COLO668 (cell line): Measurements from ENCODE around the gene LYZL1.
"Not testable (repeated sequence)": the region's sequence is repeated elsewhere in the genome, so short reads cannot be mapped to it uniquely, and the experiment has no call there.

Experiments used
- DNase-seq: peaks from one replicate; lab custom pipeline; 2025; ENCODE audit not compliant: unreplicated experiment; lab: John Stamatoyannopoulos, UW

Gene LYZL1

DNA sequence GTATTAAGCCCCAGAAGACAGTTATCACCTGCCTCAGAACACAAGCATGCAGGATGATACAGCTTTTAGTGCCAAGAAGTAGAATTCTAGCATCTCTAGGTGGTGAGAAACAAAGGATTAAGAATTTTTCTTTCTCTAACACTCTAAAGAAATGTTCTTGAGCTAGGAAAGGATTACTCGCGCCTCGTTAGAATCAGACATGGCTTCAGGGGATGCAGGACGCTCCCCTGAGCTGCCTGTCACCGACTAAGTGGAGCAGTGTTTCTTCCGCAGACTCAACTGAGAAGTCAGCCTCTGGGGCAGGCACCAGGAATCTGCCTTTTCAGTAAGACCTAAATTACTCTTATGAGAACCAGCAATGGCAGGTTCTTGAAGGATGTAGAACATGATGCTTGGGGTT is at the start of gene LYZL1:
Gene LYZL1, plus strand, starts transcription at position 165 of the 400 bp plus-strand sequence. CDS start 2,798 bp downstream, outside the sequence.
- DNase-seq = not testable (repeated sequence)

DNA sequence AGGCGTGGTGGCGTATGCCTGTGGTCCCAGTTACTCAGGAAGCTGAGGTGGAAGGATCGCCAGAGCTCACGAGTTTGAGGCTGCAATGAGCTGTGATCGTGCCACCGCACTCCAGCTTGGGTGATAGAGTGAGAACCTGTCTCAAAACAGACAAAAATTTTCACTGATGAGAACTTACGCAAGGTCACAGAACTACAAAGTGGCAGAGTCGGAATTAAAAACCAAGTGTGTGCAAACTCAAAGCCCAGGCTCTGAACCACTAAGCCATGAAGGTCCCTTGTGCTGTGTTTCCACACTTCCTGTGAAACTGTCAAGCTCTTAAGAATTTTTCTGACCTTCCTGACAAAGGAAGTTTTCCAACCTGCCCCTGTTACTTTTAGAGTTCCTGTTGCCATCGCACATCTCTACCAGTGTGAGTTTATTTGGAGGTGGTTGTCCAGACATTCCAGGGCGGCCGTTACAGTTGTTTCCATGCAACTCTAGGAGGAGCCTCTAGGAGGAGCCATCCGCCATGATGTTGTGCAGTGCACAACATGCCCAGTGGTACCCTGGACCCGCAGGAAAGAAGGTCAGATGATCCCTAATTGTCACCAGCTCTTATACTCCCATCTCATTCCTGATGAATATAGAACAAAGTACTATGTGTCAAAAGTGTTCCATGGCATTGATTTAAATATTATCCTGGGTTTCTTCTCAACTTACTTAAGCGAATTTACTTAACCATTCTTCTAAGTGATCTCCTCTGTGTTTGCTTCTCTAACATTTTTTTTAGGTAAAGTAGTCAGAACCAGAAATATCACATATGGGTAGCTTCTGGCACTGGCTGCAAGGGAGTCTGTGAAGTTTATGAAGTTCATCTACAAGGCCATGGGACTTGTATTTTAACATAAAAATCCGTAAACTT is 49.0 kb upstream of the LYZL1 start:
- peak; percentile 16 for DNase-seq

DNA sequence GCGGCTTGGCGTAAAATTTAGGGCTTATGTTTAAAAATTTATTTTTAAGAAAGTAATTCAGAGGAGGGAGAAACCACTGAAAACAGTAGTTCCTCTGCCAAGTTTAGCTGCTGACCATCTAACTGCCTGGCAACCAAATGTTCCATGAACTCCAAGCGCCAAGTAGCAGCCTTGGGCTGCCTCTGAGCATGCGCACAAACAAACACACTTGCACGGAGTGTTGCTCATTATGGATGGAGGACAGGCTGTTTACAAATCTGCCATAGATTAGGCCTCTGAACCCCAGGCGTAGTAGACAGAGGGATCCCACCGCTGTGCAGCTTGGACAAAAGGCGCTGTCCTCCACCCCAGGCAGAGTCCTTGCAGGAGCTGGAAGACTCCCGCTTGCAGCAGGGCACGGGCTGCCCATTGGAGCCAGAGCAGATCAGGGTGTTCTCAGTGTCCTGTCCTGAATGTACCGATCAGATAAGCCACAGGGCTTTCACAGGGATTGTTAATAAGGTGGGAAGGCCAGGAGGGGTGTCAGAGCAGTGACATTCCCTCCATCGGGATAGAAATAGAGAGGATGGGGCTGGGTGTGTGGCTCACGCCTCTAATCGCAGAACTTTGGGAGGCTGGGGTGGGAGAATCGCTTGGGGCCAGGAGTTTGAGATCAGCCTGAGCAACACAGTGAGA is 47.7 kb upstream of the LYZL1 start:
- DNase-seq = no peak

DNA sequence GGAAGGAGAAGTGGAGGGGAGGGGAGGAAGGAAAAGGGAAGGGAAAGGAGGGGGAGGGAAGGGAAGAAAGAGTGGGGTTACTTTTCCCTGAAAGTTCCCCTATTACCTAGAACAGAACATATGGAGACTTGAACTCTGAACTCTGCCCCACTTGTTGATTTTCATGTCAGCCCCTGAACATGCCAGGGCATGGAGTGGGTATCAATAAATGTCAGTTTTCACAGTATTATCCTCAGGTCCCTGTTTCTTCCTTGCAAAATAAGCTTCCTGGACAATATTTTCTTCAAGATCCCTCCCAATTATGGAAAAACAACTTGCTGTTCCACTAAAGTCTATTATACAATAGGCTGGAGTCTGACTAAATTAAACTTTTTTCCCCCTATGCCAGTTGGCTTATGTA is 46.9 kb upstream of the LYZL1 start:
- no peak for DNase-seq

DNA sequence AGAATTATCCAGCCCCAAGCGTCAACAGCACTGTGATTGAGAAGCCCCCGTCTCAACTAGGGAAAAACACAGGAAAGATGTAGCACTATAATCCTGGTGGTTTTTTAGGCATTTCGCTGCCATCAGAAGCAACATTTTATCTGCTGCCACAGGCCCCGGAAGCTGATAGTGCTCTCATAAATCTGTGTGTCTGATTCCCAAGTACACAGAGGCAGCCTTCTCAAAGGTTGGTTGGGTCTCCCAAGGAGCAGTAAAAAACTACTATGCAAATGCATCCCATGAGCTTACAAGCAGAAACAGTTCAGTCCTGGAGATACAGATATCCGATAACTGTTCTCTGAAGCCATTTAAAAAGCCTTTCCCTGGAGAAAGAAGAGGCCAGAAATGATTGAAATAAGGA is 45.8 kb upstream of the LYZL1 start:
- DNase-seq = no peak

DNA sequence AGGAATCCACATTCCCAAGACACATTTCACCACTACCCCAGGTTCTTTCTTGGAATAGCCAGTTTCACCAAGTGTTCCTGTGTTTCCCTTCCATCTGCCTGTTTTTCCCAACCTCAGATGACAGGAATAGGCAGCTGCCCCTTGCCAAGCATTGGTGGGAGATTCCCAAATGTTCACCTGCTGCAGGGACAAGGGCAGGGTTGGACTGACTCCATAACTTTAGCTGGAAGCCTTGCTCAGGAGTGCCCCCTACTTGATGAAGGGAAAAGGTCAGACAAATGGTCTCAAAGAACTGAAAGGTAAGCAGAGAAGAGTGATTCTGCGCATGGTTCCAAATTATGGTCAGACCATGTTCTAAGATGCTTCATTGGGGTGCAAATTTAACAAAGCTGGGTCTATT is 45.1 kb upstream of the LYZL1 start:
- no peak for DNase-seq

DNA sequence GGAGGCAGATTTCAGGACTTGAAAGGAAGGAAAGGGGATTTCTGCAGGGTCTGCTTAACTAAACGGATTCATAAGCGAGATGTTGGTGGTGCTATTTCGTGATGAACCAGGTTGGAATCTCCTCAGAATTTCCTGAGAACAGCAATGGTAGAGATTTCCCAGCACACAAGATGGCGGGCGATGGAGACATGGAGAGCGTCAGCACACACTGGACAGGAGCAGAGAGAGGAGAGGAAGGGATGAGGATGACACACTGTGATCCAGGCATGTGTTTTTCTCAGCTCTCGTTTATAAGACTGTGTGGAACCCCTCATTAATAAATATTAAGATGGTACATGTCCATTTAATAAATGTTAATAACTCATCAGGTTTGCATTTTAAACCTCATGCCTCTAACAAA is 43.9 kb upstream of the LYZL1 start:
- DNase-seq = no peak

DNA sequence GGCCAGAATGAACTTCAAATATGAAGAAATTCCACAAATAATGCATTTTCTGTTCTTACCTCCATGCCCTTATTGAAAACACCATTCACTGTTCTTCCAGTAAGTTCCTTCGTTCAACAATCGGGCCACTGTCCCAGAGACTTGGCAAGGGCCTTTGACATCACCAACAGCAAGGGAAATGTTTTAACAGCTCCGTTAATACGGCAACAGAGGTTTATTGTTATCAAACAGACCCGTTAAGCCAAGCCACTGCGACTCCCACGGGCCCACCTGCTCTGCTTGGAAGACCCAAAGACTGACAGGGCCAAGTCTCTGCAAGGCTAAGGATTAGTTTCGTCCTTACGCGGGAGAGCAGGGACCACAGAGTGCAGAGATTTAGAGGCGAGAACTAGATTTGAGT is 43.4 kb upstream of the LYZL1 start:
- no peak for DNase-seq

DNA sequence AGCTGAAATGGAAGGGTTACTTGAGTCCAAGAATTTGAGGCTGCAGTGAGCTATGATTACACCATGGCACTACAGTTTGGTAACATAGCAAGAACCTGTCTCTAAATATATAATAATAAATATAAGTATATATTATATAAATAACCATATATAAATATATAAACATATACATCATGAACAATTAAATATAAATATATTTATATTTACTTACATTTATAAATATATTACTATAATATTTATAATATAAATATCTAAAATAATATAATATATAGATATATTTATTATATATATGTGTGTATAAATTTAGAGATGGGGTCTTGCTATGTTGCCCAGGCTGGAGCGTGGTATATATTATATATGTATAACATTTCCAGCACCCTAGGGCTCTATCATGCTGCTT is 42.4 kb upstream of the LYZL1 start:
- no peak for DNase-seq

DNA sequence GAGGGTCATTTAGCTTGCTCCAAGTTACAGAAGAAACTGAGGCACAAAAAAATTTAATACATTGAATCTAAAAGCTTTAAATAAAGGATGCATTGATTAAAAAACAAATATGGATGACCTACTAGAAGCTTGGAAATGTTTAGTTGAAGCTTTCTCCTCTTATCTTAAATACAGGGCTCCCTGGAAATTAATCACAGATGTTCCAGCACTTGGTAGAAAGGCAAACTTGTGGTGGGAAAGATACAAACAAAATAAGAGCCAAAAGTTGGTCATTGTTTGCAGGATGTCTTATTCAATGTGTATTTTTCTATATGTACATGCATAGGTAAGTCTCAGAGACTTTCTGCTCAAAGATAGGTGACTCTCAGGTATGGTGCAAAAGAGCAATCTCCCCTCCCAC is 40.7 kb upstream of the LYZL1 start:
- DNase-seq = no peak

DNA sequence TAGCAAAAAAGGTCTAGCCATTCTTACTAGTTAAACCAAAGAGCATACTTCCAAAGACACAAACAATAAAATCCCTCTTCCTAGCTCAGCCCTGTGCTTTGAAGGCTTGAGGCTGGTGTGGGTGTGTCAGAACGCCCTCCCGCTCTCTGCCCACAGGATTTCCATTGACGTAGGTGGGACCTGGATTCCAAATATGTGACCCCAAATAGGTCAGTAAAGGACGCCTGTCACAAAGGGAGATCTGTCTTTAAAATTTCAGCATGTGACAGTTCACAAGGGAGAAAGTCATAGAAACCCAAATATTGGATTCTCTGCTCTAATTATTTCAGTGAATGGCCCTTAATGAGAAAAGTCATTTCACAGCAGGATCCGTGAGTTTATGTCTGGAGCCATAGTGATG is 39.9 kb upstream of the LYZL1 start:
- no peak for DNase-seq

DNA sequence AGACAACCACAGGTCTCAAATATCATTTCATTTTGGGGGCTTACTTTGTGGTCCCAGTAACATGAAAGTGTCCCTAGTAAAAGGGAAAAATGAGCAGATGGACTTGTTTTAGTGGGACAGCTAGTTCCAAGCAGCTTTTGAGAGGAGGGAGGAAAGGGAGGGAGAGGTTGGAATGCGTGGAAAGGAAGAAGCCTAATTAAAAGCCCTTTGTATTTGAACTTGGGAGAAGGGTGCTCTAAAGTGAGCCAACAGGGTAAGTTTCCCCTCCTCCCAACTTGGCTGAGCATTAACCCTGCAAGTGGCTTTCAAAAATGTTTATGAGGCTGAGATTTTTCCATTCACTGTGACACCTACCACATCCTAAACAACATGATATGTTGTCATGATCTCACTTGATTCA is 38.8 kb upstream of the LYZL1 start:
- no peak for DNase-seq

DNA sequence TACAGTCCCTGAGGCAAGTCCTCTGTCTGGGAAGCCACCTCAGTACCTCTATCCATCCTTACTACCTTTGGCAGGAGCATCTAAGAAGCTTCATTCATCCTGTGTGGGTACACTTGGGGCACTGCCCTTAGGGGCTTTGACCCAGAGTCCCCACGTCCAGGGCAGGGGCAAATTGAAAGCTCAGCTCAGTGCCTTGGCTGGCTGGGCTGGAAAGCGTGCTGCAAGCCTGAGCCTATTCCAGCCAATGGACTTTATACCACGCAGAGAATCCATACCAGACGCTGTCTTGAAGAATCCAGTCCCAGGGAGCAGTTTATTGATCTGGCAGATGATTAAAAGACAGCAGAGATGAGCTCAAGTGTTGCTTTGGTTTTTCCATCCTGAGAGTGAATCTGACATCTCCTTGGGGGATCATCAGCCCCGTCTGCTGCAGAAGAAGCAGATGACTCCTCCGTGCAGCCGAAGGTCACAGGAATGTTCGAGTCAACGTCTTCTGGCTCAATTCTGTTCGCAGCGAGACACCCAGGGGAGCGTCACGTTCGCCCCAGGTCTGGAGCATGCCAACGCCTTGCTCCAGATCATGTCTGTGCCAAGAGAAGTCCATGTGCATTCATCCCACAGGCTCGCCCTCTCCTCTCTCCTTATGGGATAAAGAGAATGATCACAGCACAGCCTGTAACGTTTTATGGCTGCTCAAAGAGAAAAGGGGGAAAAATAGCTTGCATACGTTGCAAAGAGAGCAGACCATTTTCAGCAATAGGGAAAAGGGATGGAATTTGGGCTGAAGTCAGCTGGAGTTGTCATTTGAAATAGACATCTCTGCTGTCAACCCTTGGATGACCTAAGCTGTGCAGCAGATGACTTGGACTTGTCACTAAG is 35.8 kb upstream of the LYZL1 start:
- DNase-seq = no peak

DNA sequence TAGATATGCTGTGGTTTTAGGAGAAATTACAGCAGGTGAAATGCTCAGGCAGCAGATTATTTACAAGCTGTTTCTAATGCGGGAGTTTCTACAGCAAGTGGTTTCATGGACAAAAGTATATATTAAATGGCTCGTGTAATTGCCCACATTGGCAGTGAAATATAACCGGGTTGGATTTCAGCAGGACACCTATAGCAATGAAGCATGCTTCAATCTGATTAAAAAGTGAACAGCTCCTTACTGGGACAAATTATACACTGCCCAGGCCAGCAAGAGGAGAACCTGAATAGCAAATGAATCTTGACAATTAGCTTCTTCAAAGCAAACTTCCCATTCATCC is 35.2 kb upstream of the LYZL1 start:
- DNase-seq = no peak

DNA sequence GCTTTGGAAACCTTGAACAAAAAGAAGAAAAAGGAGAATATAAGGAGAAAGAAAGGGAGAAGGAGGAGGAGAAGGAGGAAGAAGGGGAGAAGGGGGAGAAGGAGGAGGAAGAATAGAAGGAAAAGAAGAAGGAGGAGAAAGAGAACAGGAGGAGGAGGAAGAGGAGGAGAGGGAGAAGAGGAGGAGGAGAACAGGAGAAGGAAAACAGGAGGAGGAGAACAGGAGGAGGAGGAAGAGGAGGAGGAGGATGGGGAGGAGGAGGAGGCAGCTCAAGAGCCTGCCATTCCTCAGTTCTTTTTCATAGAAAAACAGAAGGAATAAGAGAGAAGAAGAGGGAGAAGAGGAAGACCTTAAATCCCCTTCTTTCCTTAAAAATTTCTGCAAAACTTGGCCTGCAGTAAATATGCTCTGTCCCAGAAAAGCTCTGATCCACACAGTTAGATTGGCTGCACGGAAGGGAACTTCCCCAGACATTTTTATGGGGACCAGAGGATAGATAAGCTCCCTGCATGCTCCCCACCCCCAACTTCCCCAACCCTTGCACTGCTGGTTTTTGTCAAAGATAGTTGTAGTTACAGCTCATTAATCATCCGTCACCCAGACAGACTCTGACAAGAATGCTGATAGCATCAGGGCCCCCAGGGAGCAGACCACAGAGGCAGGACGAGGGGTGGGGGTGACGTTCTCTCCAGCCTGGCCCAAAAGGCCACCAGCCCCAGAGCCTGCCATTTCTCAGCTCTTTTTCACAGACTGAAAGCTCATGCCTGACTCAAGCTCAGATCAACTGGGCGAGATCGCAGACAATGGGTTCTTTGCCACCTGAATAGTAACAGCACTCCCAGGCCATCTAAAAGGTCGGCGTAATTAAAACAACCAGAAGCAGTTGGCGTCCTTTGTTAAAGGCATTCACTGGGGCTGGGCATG is 34.5 kb upstream of the LYZL1 start:
- no peak for DNase-seq

DNA sequence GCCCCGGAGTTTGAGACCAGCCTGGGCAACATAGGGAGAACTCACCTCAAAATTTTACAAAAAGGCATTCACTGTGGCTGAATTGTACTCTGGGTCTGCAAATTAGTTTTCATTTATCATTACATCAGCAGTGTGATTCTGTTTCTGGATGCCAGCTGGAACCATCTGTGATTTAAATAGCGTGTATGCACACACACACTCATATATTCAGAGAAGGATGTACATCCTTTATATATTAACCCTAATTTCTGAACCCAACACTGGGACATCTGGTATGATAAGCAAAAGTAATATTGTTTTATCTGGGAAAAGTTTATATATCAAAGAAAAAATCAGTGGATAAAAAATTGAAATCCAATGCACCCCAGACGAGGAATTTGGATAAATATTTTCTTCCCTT is 33.8 kb upstream of the LYZL1 start:
- no peak for DNase-seq

DNA sequence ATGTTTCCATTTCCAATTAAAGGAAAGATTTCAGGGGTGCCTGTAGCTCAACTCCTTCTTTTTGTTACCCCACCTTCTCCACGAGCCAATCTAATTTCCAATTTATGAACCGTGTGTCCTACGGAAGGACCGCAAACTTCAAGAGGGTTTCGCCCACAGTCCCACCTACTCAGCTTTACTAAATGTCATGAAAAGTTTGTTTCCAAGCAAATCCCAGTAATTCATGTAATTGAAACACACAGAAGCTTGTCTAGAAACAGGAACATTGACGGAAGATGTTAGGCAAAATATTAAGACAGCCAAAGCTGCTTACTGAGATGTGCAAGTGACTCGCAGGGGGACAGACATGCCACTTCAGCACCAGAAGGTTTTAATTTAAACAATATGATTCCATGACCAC is 32.9 kb upstream of the LYZL1 start:
- no peak for DNase-seq

DNA sequence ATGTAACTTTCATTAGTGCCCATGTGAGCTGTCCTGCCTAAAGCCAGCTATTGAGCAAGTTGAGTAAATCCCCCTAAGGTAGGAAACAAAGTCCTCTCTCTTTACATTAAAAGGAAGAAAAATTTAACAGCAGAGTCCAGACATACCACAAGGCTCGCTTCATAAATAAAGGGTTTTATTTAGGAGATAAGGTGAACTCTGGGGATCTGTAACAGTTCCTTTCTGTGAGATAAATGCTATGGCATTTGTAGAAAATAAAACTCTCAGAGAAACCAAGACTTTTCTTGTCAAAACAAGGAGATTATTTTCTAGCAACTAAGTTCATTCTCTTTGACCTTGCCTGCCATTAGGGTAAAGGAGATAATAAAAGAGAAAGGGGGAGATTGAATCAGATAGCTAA is 32.3 kb upstream of the LYZL1 start:
- no peak for DNase-seq

DNA sequence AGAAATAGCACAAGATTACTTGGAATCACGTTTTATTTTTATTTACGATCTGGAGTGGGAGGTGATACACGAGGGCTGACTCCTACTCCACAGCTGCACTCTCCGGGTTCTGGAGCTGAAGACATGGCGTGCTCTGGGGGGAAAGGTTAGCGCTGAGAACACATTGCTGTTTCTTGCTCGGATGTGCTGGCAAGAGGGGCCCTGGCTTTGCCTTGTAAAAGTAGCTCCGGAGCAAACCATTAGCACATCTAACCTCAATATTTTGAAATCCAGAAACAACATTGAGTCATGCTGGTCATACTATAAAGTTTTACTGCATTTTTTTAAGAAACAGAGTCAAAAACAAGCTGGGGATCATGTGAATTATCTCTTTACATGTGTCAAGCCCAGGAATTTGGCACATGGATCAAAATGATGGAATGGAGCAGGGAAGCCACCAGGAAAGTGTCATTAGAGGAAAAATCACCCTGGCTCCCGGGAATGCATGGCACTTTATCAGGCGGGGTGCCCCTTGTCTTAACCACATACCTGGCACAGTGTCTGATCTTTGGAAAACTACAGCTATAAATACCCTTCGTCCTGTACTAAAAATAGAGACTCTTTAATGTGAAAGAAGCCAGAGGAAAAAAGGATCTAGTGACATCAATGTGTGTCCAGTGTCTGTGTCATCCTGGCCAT is 31.6 kb upstream of the LYZL1 start:
- DNase-seq = no peak

DNA sequence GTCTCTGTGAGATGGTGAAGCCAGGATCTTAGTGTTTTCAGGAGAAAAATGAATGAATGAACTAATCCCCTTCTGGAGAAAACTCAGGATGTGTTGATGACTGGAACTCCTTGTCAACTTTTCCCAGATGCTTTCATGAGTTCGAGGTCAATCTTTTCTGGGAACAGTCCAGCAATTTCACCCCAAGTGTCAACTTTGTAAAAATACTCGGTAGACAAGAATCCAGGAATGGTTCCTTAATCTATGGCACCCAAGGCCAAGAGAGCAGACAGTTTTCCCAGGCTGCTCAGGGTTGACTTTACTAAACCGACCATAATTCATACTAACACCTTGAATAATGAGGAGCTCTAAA is 31.1 kb upstream of the LYZL1 start:
- DNase-seq = no peak
